H4 (cell line): Measurements from ENCODE around the gene PHYHIPL. TPM values are rescaled to one million over a fixed set of nuclear protein-coding genes. Genes with fewer than 3 reads are reported as not detected.
A peak's percentile ranks its signal among the peaks of the same experiment; 100 is the strongest.
"Not testable (repeated sequence)": the region's sequence is repeated elsewhere in the genome, so short reads cannot be mapped to it uniquely, and the experiment has no call there.

Source experiments
- DNase-seq: peaks from one replicate; pipeline ENCODE4 v3.0.0-alpha.2; 2015; ENCODE audit warnings: low spot score
- total RNA-seq: library from RNA; depleted of rRNA; stranded (reverse); fragments of >200 nt; shearing (Covaris generic); gene quantifications from 2 replicates; pipeline ENCODE4 v1.2.3, GENCODE V29; 2014

Gene PHYHIPL
- total RNA-seq, 1 experiment from 2014 or later: 0.06 TPM

- DNase-seq: no peak
Observed at GRCh38 chr10:59190332-59190731, 13.9 kb downstream of the PHYHIPL start.

- no peak for DNase-seq
Observed at GRCh38 chr10:59206204-59206720, 29.8 kb downstream of the PHYHIPL start.

GRCh38 chr10:59212301-59212798, 35.9 kb downstream of the PHYHIPL start:
- DNase-seq: no peak

GRCh38 chr10:59214160-59214559, 37.7 kb downstream of the PHYHIPL start:
- DNase-seq: no peak

- no peak for DNase-seq
Observed at GRCh38 chr10:59216178-59216869, 39.9 kb downstream of the PHYHIPL start.

GRCh38 chr10:59222788-59223187, 46.3 kb downstream of the PHYHIPL start:
- DNase-seq: no peak

GRCh38 chr10:59223597-59223996, 47.2 kb downstream of the PHYHIPL start:
- DNase-seq: not testable (repeated sequence)

GRCh38 chr10:59225211-59225610, 48.8 kb downstream of the PHYHIPL start:
- DNase-seq: no peak

- DNase-seq: peak; percentile 4
Observed at GRCh38 chr10:59227136-59227673, 50.8 kb downstream of the PHYHIPL start.

GRCh38 chr10:59229441-59229840, 53.0 kb downstream of the PHYHIPL start:
- DNase-seq: no peak

- peak; percentile 11 for DNase-seq
Observed at GRCh38 chr10:59234194-59234593, 57.8 kb downstream of the PHYHIPL start.

GRCh38 chr10:59234816-59235429, 58.5 kb downstream of the PHYHIPL start:
- DNase-seq: peak; percentile 56

- DNase-seq: no peak
Observed at GRCh38 chr10:59236064-59236697, 59.7 kb downstream of the PHYHIPL start.

- DNase-seq: no peak
Observed at GRCh38 chr10:59237775-59238174, 61.3 kb downstream of the PHYHIPL start.

- DNase-seq: not testable (repeated sequence)
Observed at GRCh38 chr10:59239108-59239507, 62.7 kb downstream of the PHYHIPL start.

- DNase-seq: peak; percentile 37
Observed at GRCh38 chr10:59240582-59241183, 64.2 kb downstream of the PHYHIPL start.

GRCh38 chr10:59242057-59242456, 65.6 kb downstream of the PHYHIPL start:
- no peak for DNase-seq

GRCh38 chr10:59242991-59243390, 66.5 kb downstream of the PHYHIPL start:
- DNase-seq: no peak

- no peak for DNase-seq
Observed at GRCh38 chr10:59243611-59244195, 67.3 kb downstream of the PHYHIPL start.

GRCh38 chr10:59244871-59245270, 68.4 kb downstream of the PHYHIPL start:
- no peak for DNase-seq

- no peak for DNase-seq
Observed at GRCh38 chr10:59245686-59246085, 69.2 kb downstream of the PHYHIPL start.
